GM12873 (cell line): ENCODE data around the gene CHRNA10.

Source experiments
- TF ChIP-seq, protein P1 (sequence below): IDR thresholded peaks from 2 replicates; pipeline ENCODE4 v1.5.1; 2012; ENCODE audit warnings: low read depth, mild to moderate bottlenecking, moderate library complexity, low read length, control low read depth; ENCODE audit not compliant: insufficient read depth; ENCODE audit errors: missing control alignments

CHRNA10 gene

DNA sequence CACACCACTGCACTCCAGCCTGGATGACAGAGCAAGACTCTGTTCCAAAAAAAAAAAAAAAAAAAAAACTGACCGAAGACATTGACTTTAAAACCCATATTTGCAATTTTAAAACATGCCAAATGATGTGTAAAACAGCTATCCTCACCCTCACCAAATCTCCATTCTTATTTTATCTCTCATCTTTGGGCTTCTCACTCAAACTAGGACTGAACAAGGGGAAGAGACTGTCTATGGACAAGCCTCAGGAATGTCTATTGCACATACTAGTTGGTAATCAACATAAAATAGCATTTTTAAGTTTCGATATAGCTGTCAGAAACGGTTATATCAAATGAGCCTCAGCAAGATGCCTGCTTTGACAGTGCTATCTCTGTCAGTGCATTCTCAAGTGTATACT, 7.9 kb upstream of the CHRNA10 start:
- TF ChIP-seq, protein P1, sequence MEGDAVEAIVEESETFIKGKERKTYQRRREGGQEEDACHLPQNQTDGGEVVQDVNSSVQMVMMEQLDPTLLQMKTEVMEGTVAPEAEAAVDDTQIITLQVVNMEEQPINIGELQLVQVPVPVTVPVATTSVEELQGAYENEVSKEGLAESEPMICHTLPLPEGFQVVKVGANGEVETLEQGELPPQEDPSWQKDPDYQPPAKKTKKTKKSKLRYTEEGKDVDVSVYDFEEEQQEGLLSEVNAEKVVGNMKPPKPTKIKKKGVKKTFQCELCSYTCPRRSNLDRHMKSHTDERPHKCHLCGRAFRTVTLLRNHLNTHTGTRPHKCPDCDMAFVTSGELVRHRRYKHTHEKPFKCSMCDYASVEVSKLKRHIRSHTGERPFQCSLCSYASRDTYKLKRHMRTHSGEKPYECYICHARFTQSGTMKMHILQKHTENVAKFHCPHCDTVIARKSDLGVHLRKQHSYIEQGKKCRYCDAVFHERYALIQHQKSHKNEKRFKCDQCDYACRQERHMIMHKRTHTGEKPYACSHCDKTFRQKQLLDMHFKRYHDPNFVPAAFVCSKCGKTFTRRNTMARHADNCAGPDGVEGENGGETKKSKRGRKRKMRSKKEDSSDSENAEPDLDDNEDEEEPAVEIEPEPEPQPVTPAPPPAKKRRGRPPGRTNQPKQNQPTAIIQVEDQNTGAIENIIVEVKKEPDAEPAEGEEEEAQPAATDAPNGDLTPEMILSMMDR, result no peak

DNA sequence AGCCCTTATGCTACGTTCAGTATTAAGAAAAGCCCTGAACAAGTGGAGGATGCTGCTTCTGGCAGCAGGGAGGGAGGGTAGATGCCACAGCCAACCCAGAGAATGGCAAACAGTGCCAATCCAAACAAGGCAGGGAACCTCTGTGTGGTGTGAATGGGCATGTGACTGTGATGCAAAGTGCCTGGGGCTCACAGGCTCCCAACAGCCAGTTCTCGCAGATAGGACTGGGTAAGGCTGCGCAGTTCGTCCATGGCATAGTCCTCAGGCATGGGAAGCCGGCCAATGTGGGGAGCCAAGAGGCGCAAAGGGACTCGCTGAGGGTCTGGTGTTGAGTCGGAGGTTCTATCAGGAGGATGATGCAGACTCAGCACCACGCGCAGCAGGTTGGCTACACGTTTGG, 4.8 kb upstream of the CHRNA10 start:
- TF ChIP-seq, protein P1, result no peak

DNA sequence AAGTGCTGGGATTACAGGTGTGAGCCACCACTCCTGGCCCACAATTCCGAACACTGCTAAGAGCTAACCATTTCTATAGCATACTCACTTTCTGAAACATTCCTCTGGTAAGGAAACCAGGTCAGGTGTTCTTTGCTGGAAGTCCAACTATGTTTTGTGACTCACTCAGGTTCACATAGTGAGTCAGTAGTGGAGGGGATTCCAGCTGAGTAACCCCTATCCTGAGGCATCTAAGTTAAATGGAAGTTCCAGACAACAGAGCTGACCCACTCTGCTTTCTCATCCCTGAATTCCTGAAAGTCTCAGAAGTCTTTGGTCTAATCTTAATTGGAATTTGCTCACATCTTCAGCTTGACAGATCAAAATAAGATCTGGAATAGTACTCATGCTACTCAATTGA, 3.0 kb upstream of the CHRNA10 start:
- TF ChIP-seq, protein P1, result no peak

DNA sequence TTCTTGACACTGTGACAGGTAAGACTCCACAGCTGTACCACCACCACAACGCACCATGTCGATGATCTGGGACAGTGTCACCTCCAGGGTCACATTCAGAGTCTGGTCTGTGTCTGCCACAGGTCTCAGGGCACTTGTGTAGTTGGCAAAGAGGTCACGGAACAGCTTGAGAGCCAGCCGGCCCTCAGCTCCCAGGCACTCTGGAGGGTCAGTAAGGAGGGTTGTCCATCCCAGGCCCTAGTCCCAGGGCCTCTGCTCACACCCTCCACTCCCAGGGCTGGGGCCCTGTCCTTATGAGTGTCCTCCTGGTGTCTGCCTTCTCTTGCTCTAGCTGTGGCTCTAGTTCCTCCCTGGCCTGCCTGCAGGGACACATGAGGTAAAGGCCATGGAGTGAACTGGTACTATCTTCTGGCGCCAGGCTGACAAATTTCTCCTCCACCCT, 1.4 kb downstream of the CHRNA10 start:
- TF ChIP-seq, protein P1, result no peak

DNA sequence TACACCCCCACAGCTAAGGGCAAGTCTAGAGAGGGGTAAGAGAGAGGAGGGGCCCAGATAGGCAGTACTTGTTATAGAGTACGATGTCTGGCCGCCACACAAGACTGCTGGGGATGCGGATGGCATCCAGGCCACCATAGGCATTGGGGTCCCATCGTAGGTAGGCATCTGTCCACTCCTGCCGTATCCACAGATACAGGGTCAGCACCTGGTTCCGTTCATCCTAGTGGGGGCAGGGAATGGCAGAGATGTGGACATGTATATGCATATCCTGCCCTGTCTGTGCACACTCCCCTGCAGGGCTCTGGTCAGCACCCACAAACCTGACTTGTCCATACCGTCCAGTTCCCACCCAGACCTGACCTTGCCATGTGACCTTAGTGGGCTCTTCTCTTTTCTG, 2.1 kb downstream of the CHRNA10 start:
- TF ChIP-seq, protein P1, result no peak

DNA sequence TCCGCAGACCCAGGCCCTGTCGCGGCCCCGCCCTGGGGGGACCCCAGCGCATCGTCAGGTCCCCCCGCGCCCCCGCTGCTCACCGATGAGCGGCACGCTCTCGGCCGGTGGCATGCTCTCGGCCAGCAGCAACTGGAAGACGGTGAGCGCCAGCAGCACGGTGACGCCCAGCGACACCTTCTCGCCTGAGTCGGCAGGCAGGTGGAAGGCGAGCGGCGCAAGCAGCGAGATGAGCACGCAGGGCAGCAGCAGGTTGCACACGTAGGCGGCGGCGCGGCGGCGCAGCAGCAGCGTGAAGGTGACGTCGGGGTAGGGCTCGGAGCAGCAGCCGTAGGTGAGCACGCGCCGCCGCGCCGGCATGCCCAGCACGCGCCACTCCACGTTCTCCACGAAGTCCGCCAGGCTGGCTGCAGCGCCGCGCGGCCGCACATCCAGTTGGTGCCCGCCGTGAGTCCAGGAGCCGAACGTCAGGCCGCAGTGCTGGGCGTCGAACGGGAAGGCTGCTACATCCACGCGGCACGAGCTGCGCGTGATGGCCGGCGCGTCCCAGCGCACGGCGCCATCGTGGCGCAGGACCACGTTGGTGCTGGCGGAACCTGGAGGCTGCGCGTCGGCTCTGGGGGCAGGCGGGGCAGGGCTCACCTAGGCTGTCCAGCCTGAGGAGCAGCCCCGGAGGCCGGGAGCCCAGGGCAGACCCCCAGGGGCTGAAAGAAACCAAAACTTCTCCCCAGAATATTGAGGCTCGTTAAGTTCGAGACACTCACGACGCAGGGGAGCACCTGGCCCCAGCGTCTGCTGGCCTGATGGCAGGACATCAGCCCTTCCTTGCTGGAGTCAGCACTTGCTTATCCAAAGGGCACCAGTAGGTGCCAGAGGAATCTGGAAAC, 3.8 kb downstream of the CHRNA10 start:
- TF ChIP-seq, protein P1, result no peak

DNA sequence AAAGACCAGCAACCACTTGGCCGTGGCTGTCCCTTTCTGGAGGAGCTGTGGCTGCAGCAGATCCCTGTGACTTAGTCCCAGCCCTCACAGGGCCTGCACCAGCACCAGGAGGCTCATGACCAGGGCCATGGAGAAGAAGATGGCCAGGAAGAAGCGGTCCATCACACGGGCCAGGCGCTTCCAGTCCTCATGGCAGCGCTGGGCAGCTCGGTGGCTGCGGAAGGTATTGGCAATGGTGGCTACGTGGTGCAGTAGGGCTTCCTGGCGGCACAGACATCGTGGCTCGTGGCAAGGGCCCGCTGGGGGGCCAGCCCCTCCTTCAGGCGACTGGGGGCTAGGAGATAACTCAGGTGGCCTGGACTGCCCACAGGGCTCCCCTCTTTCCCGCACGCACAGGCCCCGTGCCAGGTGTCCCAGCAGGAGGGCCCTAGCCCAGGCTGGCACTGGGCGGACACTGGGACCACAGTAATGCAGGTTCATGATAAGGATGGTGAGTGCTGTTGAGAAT, 5.1 kb downstream of the CHRNA10 start:
- TF ChIP-seq, protein P1, result no peak
